ENCODE results near the gene RHOBTB3. TPM values are rescaled to one million over a fixed set of nuclear protein-coding genes. Genes with fewer than 3 reads are reported as not detected.

RHOBTB3 gene
- total and polyA plus RNA-seq, 2 donors (not counting 3 experiments of a cell fraction or from before 2014, with no cell fraction given): 44.1 to 52.1 TPM

DNA sequence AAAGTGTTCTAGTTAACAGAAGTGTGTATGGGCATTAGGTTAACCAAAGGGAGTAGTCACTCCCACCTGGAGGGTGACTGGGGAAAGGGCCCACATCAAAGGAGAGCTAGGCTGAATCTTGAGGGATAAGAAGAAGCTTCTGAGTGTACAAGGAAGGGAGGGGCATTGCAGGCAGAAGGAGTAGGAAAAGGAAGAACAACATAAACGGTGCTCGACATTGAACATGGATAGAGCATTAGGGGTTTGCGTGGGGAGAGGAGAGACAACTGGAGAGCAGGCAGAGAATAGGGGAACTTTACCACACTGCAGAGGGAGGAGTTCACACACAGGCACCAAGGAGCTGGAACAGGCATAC, 96.7 kb downstream of the RHOBTB3 start:
- peaks cover 18% of the 10 kb centered on the region for H3K4me1 ChIP-seq (ENCODE audit: control insufficient read depth, extremely low read depth, insufficient read depth, low read length)
- H3K4me3 ChIP-seq (replicated peaks in 1 of 3; ENCODE audit: insufficient read depth in 1 of 3, low read depth in 1 of 3, low read length in 3 of 3): no peak overlapping the region
- dilution Hi-C loops (cut with MboI; ENCODE audit: extremely low pct_ligation_motif_present, low sequenced_read_pairs) (loop anchor here (25.0 kb wide), 1 partner anchor 191 kb away; the partner anchor contains the start of gene RFESD), intact Hi-C loops (cut with micrococcal nuclease) (no loop called here)
- no peak overlapping the region for H3K9ac ChIP-seq (replicated peaks; ENCODE audit: extremely low read depth, insufficient read depth, low read length)
- no peaks in the 10 kb centered on the region for H3K36me3 ChIP-seq (ENCODE audit: control insufficient read depth in 2 of 2, extremely low read depth in 1 of 2, insufficient read depth in 2 of 2, low read length in 2 of 2)
- no peak overlapping the region for H2AFZ ChIP-seq (ENCODE audit: low read depth, low read length)
- TF ChIP-seq JUN (IDR thresholded peaks at IDR 0.05; ENCODE audit: borderline replicate concordance, insufficient read depth, insufficient read length, low read depth) (no peak), FOS (IDR thresholded peaks at IDR 0.05; ENCODE audit: borderline replicate concordance, insufficient read depth, low read length) (no peak), GATA2 (IDR thresholded peaks at IDR 0.05; ENCODE audit: insufficient read depth, insufficient read length, low read depth, low read length) (no peak), MYC (IDR thresholded peaks at IDR 0.05; ENCODE audit: low read depth, low read length) (no peak), EZH2 (IDR thresholded peaks at IDR 0.05; ENCODE audit: borderline replicate concordance, low read depth, low read length, severe bottlenecking) (no peak), CTCF (IDR thresholded peaks at IDR 0.05; ENCODE audit: extremely low read depth in 1 of 2, insufficient read depth in 1 of 2, low read depth in 1 of 2, low read length in 2 of 2) (no peak), POLR2A (IDR thresholded peaks at IDR 0.05; ENCODE audit: low read depth, low read length) (no peak), MAX (IDR thresholded peaks at IDR 0.05; ENCODE audit: insufficient read depth, insufficient read length) (no peak), POLR2AphosphoS5 (IDR thresholded peaks at IDR 0.05; ENCODE audit: insufficient read depth, low read depth, low read length) (no peak)
- BruUV-seq (replicated peaks): no TSS peak
- no peaks in the 10 kb centered on the region for H4K20me1 ChIP-seq (replicated peaks; ENCODE audit: control insufficient read depth, extremely low read depth, insufficient read depth, low read length)
- peaks cover 0 to 6% of the 10 kb centered on the region in 2 experiments for H3K27me3 ChIP-seq (ENCODE audit: control insufficient read depth in 2 of 2, insufficient read depth in 2 of 2, low read length in 2 of 2)
- FAIRE-seq (no peak), DNase-seq (ENCODE audit: low read depth, low spot score) (no peak)
- no peaks in the 10 kb centered on the region for H3K79me2 ChIP-seq (ENCODE audit: control insufficient read depth, insufficient read depth, low read length)
- CTCF ChIA-PET: no interaction called here
- POLR2A ChIA-PET: no interaction called here
- no peaks in the 10 kb centered on the region for H3K9me1 ChIP-seq (replicated peaks; ENCODE audit: control insufficient read depth, extremely low read depth, insufficient read depth, low read length)
- H3K9me3 ChIP-seq (replicated peaks; ENCODE audit: control insufficient read depth, insufficient read depth, low read length): no peaks in the 10 kb centered on the region
- no peak overlapping the region for H3K4me2 ChIP-seq (ENCODE audit: insufficient read depth, low read length)
- no peak overlapping the region for H3K27ac ChIP-seq (ENCODE audit: insufficient read depth, low read depth, low read length)

Data from endothelial cell of umbilical vein (primary cell).